GM19395 (cell line): ENCODE data around the gene CTIF.

Experiments used
- ATAC-seq: cut with Tn5 transposase; IDR thresholded peaks from one replicate; pipeline ENCODE4 v1.9.1; 2021; ENCODE audit warnings: mild to moderate bottlenecking, moderate library complexity; ENCODE audit not compliant: unreplicated experiment

The CTIF gene

DNA sequence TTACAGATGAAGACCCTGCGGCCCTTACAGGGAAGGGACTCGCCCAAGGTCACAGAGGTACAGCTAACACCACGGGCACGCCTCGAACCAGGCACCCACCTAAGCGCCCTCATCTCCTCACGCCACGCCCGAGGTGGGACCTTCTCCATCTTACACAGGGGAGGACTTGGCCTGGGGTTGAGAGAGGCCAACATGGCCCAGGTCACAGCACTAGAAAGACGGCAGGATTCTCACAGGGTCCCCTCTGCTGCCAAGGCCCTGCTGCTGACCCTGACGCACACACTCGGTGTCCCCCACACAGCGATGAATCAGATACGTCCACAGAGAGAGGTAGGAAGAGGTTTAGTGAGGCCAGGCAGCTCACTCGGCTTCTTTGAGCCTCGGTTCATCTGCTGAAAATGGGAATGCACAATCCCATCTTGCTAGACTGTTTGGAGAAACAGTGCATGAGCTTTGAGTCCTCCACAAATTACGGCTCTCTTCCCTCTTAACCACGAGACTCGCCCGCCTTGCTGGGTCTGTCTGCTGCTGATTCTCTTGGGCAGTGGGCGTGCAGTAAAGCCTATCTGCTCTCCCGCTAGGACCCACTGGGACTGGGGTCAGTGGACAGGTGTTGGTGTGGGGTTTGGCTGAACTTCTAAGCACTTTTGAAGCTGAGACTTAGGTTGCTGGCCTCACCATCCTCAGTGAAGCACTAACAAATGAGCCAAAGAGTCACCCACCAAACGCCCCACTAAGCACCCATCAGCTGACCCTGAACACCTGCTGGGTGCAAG lies 332.7 kb downstream of the CTIF start:
- ATAC-seq, result no peak

DNA sequence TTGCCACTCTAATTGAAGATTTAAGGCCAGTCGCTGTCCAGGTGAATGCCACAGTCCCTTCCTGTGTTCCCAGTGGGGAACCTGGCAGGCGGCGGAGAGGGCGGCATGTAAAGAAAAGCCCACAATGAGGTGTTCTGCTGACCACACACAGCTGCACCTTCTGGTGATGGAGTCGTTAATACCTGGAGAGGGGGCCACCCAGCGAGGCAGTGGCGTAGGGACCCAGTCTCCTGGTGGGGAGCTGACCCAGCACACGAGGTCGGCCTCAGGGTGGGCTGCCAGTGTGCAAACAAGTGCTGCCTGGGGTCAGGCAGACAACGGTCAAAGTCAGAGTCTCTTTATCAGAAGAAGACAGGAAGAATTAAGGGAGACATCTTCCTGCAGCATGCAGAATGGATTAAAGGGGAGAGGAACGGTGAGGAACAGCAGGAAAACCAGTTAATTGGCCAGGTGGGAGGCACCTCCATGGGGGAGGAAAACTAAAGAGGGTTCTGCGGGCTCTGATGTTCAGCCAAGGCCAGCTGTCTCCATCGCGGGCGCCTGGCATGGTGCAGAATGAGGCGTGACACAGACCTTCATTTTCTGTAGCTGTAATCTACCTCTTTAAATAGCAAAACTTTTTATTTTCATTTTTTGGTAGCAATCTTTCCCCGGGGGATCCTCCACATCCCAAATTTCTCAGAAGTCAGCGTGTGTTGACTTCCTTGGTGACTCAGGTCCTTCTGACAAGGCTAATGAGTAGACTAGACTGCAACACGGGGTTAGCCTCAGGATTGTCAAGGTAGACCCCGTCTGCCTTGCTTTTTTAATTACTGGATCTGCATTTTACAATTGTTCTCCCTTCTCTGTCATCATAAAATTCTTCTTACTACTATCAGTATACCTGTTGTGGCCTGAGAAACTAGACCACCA lies 333.7 kb downstream of the CTIF start:
- no peak for ATAC-seq

DNA sequence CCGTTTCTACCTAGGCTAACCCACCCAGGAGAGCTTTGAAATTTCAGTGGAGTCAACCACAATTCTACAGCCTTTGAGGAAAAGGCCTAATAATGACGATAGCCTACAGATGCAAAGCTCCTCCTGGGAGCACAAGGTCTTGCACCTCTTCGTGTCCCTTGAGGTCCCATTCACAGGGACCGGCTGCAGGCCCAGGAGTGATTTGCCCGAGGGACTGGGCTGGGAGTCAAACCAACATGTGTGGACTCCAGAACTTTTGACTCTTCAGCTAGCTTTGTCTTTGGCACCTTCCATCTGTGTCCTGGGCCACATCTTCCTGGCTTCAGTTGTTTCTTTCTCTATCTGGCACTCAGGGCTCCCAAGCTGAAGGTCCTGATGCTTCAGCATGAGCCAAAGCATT lies 335.4 kb downstream of the CTIF start:
- ATAC-seq, result no peak

DNA sequence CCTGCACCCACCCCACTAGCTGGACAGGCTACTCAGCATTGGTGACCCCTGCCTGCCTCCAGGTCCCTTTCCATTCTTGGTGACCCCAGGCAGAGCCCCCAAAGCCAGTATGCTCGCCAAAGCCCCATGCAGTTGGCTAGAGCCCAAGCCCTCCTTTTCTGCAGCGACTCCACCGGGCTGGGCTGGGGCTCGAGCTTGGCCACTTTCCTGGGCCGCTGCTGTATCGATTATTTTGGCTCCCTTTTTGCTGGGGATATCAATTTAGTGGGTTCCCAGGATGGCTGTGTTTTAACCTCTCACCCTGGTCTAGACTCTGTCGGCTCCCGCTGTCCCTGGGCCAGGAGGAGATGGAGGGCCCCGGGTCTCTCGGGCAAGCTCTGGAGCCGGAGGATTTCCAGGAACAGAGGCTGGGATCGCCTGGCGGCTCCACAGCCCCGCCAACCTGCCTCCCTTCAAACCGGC lies 335.9 kb downstream of the CTIF start:
- ATAC-seq, result no peak

DNA sequence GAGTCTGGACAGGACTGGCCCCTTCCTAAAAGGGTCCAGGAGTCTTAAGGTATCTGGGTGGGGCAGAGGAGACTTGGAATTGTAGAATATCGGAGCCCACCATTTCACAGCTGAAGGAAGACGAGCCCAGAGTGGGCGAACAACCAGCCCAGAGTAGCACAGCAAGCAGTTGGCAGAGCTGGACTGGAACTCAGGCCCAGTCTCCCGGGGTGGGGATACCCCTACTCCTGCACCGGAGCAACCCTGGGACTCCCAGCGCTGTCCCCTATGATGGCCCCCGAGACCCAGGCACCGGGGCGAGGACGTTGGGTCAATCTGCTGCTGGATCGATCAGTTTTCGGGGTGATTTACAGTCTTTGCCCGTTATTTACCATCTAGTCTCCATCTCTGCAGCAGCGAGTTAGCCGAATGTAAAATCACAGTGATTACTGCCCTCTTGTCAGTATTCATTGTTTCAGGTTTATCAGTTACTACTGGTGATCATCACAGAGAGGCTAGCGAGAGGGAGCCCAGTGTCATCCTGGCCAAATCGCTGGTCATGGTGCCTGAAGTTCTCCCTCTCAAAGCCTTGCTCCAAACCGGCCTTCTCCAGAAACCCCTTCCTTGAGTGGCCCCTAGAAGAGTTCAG lies 336.6 kb downstream of the CTIF start:
- no peak for ATAC-seq

DNA sequence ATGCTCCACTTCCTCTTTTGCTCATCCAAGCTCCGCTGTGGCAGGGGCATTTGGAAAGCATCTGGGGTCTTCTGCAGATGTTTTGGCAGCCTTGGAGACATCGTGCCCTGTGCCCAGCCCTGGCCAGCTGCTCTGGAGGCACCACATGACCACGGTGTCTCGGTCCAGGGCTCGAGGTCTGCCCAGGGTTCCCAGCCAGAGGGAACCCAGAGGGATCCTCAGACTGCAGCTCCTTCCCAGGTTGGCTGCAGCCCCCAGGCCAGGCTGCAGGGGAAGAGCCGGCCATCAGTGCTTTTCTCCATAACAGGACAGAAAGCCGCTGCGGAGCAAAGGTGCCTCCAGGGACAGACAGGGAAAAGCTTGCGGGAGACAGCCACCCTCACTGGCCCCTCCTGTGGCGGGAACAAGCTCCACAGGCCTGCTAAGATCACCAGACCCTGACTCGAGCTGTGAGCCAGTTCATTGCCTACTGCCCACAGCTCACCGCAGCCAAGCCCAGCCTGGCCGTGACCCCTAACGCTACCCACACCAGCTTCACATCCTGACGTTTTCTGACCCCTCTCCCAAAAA lies 337.2 kb downstream of the CTIF start:
- ATAC-seq, result no peak

DNA sequence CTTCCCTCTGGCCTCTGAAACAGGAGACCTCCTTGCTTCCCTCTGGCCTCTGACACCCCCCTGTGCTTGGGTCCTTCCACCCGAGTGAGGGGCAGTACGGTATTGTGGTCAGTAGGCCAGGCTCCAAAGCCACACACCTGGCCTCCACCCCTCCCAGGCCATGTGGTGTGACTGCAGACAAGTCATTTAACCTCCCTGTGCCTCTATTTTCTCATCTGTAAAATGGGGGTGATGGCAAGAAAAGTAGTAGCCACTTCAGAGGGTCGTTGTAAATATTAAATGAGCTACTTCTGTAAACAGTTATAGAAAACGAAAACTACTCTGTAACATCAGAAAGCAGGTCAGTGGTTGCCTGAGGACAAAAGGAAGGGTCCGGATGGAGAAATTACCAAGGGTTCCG lies 337.8 kb downstream of the CTIF start:
- no peak for ATAC-seq

DNA sequence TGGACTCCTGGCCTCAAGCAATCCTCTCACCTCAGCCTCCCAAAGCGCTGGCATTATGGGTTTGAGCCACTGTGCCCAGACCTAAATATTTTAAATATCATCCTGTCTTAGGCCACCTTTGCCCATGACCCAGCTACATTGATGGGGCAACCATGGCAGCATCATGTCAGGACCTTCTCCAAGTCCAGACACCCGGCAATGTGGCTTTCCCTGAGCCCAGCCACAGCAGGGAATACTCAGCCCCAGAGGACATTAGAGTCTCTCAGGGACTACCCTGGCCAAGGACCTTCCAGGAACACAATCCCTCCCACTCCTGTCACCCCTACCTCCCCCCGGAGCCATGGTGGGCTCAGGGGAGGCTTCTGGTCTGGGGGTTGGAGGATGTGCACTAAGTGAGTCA lies 339.1 kb downstream of the CTIF start:
- no peak for ATAC-seq

DNA sequence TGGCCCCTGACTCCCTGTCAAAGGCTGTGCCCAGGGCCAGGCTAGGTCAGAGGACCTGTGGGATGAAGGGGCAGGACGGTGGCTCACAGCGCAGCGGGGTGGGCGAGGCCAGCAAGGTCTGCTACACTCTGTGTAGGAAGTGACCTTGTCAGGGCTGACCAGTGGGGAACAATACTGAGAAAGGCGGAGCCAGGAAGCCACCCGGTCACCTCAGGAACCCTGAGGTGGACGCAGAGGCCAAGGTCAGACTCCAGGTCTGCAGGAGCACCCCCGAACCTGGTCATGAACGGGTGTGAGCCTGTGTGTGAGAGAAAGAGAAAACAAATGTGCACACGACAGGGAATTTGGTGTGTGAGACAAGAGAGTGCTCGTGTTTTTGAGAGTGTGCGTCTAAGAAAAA lies 339.6 kb downstream of the CTIF start:
- no peak for ATAC-seq

DNA sequence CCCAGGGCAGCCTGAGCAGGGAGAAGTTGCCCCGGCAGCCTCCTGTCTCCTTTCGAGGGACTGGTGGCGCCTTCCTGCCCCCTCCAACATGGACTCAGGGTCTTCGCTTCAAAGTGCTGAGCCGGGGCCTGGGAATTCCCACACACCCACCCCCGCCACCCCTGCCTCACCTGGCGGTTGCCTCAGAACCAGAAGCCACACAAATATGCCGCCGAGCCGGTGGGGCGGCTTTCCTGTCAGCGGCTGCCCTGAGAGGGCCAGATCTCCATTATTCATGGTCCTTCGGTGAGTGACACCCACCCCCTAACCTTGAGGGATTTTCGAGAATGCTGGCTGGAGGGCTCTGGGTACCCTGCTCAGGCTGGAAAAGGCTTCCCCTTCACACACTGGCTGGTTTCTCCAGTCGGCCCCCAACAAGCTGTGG lies 340.2 kb downstream of the CTIF start:
- ATAC-seq, result no peak

DNA sequence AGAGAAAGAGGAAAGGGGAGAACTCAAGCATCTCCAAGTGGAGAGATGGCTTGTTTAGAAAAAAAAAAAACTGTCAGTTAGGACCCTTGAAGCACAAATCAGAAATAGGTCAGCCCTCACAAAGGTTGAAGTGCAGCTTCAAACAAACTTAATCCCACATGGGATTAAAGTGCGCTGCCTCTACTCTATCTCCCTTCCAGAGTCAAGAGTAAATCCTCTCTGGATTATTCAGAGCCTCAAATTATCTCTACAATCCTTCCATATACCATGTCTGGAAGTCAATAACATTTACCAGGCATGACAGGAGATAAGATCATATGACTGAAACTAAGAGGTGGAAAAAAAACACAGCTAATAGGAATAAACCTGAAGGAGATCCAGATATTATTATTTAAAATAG lies 342.1 kb downstream of the CTIF start:
- ATAC-seq, result no peak

DNA sequence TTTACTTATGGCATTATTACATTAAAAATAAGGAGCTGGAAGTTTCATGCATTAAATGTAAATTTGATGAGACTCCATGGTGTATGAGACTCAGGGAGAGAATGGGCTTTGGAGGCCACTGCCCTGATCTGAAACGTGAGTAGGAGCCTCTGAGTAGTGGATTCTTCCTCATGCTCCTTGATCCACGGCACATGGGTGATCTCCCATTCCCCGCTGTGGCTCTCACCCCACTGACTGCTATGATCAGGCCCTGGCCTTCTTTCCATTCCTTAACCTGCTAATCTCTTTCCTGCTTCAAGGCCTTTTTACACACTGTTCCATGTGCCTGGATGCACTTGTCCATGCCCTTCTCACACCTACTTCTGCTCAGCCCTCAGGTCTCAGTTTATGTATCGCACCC lies 343.5 kb downstream of the CTIF start:
- ATAC-seq, result no peak

DNA sequence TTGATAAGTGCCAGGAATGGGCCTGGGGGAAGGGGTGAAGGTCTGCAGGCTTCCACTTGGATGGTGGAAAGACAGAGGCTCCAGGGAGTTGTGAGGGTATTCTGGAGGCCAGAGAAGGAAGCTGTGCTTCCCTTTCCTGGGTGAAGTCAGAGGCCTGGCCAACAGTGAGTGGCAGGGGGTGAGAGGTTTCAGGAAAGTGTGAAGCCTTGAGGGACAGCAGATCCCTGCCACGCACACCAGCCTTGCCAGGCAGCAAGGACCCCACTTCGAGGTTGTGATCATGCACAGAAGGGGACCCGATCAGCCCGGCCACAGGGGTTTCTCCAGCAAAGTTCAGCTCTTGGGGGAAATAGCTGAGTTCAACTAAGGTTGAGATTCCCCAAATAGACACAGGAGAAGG lies 345.5 kb downstream of the CTIF start:
- no peak for ATAC-seq

DNA sequence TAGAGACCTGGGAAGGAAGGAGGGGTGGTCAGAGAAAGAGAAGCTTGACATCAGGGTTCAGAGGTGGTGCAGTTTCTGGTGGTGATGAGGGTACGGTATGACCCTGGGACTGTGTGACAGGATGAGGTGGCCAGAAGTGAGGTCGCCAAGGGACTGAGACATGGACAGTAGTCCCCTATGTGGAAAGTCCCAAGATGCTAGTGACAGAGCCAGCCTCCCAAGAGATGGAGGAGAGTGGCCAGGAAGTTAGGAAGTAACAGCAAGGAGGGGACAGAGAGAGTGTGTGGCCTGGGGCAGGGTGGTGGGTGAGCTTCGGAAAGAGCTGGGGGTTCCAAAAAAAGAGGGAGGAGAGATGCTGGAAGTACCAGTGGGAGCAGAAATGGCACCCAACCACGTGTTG lies 345.9 kb downstream of the CTIF start:
- no peak for ATAC-seq

DNA sequence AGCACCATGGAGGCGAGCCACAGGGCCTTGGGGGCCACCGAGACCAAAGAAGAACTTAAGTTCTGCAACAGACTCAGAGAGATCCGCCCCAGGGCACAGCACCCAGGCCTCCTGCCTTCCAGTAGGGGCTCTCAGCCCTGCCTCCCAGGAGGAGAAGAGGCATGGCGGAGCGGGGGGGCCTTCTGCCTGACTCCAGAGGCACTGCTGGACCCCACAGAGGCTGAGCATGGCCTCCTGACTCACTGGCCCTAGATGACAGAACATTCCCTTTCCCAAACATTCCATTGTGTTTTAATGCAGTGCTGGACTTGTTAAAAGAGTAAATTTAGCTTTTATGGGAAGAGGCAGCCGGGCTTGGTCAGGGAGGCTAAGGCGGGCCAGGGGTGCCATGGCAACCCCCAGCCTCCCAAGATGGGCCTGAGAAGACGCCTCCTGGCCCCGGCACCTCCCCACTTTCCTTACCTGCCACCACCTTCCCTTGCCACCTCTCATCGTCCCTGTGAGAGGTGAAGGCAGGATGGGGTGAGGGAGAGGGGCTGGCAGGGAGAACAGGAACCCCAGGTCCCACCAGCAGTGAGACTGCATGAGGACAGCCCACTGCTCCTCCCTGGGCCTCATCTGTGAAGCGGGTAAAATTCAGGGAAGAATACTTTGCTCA lies 346.6 kb downstream of the CTIF start:
- no peak for ATAC-seq

DNA sequence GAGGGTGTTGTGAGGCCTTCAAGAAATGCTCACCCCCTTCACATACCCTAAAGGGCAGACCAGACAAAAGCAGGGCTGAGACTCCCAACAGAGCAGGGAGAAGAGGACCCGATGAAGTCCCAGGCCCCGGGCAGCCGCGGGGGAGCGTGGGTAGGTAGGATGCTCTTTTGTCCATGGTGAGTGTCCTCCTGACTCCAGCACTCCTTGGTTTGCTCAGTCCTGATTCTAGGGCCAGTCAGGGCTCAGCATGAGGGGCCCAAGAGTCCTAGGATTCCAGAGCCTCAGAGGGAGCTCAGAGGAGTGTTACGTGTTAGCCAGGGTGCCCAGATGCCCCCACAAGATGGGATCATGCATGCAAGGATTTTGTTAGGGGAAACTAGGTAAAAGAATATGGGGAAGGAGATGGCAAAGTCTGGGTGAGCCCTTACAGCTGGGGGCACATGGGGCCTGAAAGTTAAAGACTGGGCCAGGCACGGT lies 347.1 kb downstream of the CTIF start:
- ATAC-seq, result no peak

DNA sequence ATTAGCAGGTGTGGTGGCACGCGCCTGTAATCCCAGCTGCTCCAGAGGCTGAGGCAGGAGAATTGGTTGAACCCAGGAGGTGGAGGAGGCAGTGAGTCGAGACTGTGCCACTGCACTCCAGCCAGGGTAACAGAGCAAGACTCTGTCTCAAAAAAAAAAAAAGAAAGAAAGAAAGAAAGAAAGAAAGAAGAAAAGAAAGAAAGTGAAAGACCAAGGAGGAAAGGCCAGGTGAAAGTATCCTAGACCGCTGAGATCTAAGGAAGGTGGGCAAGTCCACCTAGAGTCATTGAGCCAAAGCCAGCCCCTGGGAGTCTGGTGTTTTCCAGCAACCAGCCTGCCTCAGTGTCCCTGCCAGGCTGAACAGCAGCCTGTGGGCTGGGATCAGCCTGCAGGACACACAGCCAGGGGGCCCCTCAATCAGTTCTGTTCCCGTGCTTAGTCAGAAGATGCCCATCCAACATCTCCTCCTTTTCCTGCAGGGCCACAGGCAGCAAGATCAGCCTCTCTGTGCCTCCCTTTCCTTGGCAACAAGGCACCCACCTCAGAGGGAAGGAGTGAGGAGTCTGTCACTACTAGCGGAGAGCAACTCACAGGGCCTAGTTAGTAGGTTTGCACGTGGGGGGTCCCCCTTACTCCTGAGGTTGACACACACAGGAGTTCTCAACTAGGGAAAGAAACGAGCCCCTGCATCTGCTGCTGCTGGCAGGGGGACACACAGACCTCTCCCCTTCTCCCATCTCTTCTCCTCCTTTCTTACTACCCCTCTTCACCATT lies 347.9 kb downstream of the CTIF start:
- no peak for ATAC-seq

DNA sequence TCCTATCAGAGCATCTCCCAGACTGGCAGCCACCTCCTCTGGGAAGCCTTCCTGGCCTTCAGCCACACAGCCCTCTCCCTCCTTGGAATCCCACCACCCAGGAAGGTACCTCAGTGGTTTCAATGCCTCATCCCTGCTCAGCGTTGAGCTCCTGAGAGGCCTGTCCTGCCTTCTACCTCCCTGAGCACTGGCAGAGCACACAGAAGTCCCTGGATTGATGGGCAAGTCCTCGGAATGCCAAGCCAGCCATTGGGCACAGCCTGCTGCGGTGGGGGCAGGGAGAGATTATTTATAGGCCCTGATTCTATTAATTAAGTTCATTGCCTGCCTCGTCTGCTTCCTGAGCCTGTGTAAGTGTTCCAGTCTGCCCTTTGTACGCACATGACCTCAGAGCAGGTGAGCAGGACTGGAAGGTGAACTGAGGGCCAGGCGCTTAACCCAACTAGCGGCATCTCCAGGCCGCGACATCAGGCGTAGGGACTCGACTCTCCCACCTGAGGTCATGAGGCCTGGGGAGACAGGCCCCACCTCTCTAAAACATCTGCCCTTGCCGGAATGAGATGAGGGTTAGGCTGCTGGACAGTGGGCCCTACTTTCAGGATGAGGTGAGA lies 348.6 kb downstream of the CTIF start:
- ATAC-seq, result no peak
